Spleen (tissue), 7 donors: Measurements from ENCODE around the gene UGT2B7.

Source experiments
- POLR2A ChIP-seq, 3 donors: fragments of 450-650 bp; IDR thresholded peaks; one replicate each; pipeline ENCODE4 v1.5.1; 2017; ENCODE audit warnings: antibody characterized with exemption in 3 of 3, mild to moderate bottlenecking in 1 of 3
- POLR2AphosphoS5 ChIP-seq, 3 donors: sonication (generic); formaldehyde crosslinking; IDR thresholded peaks; one replicate each; pipeline ENCODE4 v1.5.1; 2017; ENCODE audit warnings: antibody characterized with exemption in 3 of 3
- TF ChIP-seq, protein P1 (sequence below), 11 experiments: fragments of 200-600 bp in 7 of 11; fragments of 450-650 bp in 4 of 11; sonication (generic) in 4 of 11; IDR thresholded peaks in 8 of 11; conservative IDR thresholded peaks in 3 of 11; 1 replicate in 7 of 11; 2 replicates in 4 of 11; pipeline versions ENCODE4 v1.4.0 to v1.8.0; 2016 to 2021; ENCODE audit warnings: antibody characterized with exemption in 11 of 11, inconsistent platforms in 4 of 11, mild to moderate bottlenecking in 1 of 11
- donor health status: DM: no; HTN: no; CAD: no; lungs with moderate emphysema.
- donor health status: DM: no; HTN: no; CAD: no.
- donor health status: DM: no; HTN: no; CAD: no.

GRCh38 chr4:69092190-69092589 is 4.1 kb upstream of the UGT2B7 start:
- TF ChIP-seq, protein P1, sequence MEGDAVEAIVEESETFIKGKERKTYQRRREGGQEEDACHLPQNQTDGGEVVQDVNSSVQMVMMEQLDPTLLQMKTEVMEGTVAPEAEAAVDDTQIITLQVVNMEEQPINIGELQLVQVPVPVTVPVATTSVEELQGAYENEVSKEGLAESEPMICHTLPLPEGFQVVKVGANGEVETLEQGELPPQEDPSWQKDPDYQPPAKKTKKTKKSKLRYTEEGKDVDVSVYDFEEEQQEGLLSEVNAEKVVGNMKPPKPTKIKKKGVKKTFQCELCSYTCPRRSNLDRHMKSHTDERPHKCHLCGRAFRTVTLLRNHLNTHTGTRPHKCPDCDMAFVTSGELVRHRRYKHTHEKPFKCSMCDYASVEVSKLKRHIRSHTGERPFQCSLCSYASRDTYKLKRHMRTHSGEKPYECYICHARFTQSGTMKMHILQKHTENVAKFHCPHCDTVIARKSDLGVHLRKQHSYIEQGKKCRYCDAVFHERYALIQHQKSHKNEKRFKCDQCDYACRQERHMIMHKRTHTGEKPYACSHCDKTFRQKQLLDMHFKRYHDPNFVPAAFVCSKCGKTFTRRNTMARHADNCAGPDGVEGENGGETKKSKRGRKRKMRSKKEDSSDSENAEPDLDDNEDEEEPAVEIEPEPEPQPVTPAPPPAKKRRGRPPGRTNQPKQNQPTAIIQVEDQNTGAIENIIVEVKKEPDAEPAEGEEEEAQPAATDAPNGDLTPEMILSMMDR (IDR thresholded peaks at IDR 0.05 in 8 of 11, conservative IDR thresholded peaks at IDR 0.05 in 3 of 11) = no peak
- TF ChIP-seq POLR2A (IDR thresholded peaks at IDR 0.05) (no peak), POLR2AphosphoS5 (IDR thresholded peaks at IDR 0.05) (no peak)
